ENCODE results near the gene TRIM47.

The TRIM47 gene

GRCh38 chr17:75839942-75840798 lies 38.2 kb downstream of the TRIM47 start:
- TF ChIP-seq CEBPB (IDR thresholded peaks at IDR 0.05) (no peak), CREB1 (IDR thresholded peaks at IDR 0.05; ENCODE audit: low read depth) (no peak), EGR1 (IDR thresholded peaks at IDR 0.05) (no peak), USF1 (IDR thresholded peaks at IDR 0.05) (no peak), YY1 (IDR thresholded peaks at IDR 0.05; ENCODE audit: low read depth) (no peak), RAD21 (IDR thresholded peaks at IDR 0.05; ENCODE audit: low read depth) (no peak), TCF12 (IDR thresholded peaks at IDR 0.05; ENCODE audit: low read depth) (no peak), REST (IDR thresholded peaks at IDR 0.05; ENCODE audit: low read depth) (no peak), EP300 (IDR thresholded peaks at IDR 0.05; ENCODE audit: borderline replicate concordance) (no peak), TAF1 (IDR thresholded peaks at IDR 0.05; ENCODE audit: low read depth) (no peak), NFIC (IDR thresholded peaks at IDR 0.05) (no peak), FOXM1 (IDR thresholded peaks at IDR 0.05; ENCODE audit: borderline replicate concordance, low read depth) (no peak), TEAD4 (IDR thresholded peaks at IDR 0.05) (no peak), ZBTB7A (IDR thresholded peaks at IDR 0.05; ENCODE audit: low read depth) (no peak)

- TF ChIP-seq CREB1 (IDR thresholded peaks at IDR 0.05; ENCODE audit: low read depth) (no peak), YY1 (IDR thresholded peaks at IDR 0.05; ENCODE audit: low read depth) (no peak), TAF1 (IDR thresholded peaks at IDR 0.05; ENCODE audit: low read depth) (no peak), TCF12 (IDR thresholded peaks at IDR 0.05; ENCODE audit: low read depth) (no peak), USF1 (IDR thresholded peaks at IDR 0.05) (no peak), MAX (IDR thresholded peaks at IDR 0.05) (no peak), CEBPB (IDR thresholded peaks at IDR 0.05) (no peak)
Measured at GRCh38 chr17:75838410-75838809, 40.0 kb downstream of the TRIM47 start.

GRCh38 chr17:75837899-75838298 lies 40.5 kb downstream of the TRIM47 start:
- TF ChIP-seq TAF1 (IDR thresholded peaks at IDR 0.05; ENCODE audit: low read depth) (no peak), CREB1 (IDR thresholded peaks at IDR 0.05; ENCODE audit: low read depth) (no peak), USF1 (IDR thresholded peaks at IDR 0.05) (no peak), NFIC (IDR thresholded peaks at IDR 0.05) (no peak)

- no peak for TF ChIP-seq CEBPB (IDR thresholded peaks at IDR 0.05)
- TF ChIP-seq YY1 (IDR thresholded peaks at IDR 0.05; ENCODE audit: low read depth), result no peak
- no peak for TF ChIP-seq USF1 (IDR thresholded peaks at IDR 0.05)
- no peak for TF ChIP-seq TEAD4 (IDR thresholded peaks at IDR 0.05)
- no peak for TF ChIP-seq FOXM1 (IDR thresholded peaks at IDR 0.05; ENCODE audit: borderline replicate concordance, low read depth)
- TF ChIP-seq EP300 (IDR thresholded peaks at IDR 0.05; ENCODE audit: borderline replicate concordance), result no peak
- no peak for TF ChIP-seq REST (IDR thresholded peaks at IDR 0.05; ENCODE audit: low read depth)
- TF ChIP-seq EGR1 (IDR thresholded peaks at IDR 0.05), result no peak
Measured at GRCh38 chr17:75836605-75837004, 41.8 kb downstream of the TRIM47 start.

- TF ChIP-seq USF1 (IDR thresholded peaks at IDR 0.05), result no peak
- TF ChIP-seq TAF1 (IDR thresholded peaks at IDR 0.05; ENCODE audit: low read depth), result no peak
- no peak for TF ChIP-seq REST (IDR thresholded peaks at IDR 0.05; ENCODE audit: low read depth)
- TF ChIP-seq YY1 (IDR thresholded peaks at IDR 0.05; ENCODE audit: low read depth), result no peak
- TF ChIP-seq CEBPB (IDR thresholded peaks at IDR 0.05), result no peak
- no peak for TF ChIP-seq NFIC (IDR thresholded peaks at IDR 0.05)
- no peak for TF ChIP-seq MAX (IDR thresholded peaks at IDR 0.05)
- TF ChIP-seq EP300 (IDR thresholded peaks at IDR 0.05; ENCODE audit: borderline replicate concordance), result no peak
- TF ChIP-seq TEAD4 (IDR thresholded peaks at IDR 0.05), result no peak
Measured at GRCh38 chr17:75835654-75835987, 42.8 kb downstream of the TRIM47 start.

All from Ishikawa (cell line).